GM23248 (cell line): Measurements from ENCODE around the gene TXLNB. TPM values are rescaled to one million over a fixed set of nuclear protein-coding genes. Genes with fewer than 3 reads are reported as not detected.
A peak's percentile ranks its signal among the peaks of the same experiment; 100 is the strongest.
"Not testable (repeated sequence)": the region's sequence is repeated elsewhere in the genome, so short reads cannot be mapped to it uniquely, and the experiment has no call there.

Experiments
- DNase-seq: peaks from one replicate; pipeline ENCODE4 v3.0.0-alpha.2; 2015
- H2AFZ ChIP-seq: fragments of 200-600 bp; sonication (generic); 2 replicates; pipeline ENCODE4 v1.6.1; 2016; ENCODE audit warnings: antibody characterized with exemption
- H3F3A ChIP-seq: fragments of 200-600 bp; sonication (generic); 2 replicates; pipeline ENCODE4 v1.6.1; 2016; ENCODE audit warnings: mild to moderate bottlenecking, antibody characterized with exemption, mixed run types; ENCODE audit not compliant: insufficient read depth
- H3K27ac ChIP-seq: fragments of 200-600 bp; sonication (generic); 2 replicates; pipeline ENCODE4 v1.5.1; 2016; ENCODE audit warnings: mild to moderate bottlenecking
- H3K27me3 ChIP-seq: fragments of 200-600 bp; sonication (generic); replicated peaks from 2 replicates; pipeline ENCODE4 v1.6.1; 2016; ENCODE audit warnings: mild to moderate bottlenecking; ENCODE audit not compliant: insufficient read depth
- H3K36me3 ChIP-seq: fragments of 200-600 bp; sonication (generic); 2 replicates; pipeline ENCODE4 v1.6.1; 2016; ENCODE audit warnings: low read depth, mild to moderate bottlenecking
- H3K4me1 ChIP-seq: fragments of 200-600 bp; sonication (generic); 2 replicates; pipeline ENCODE4 v1.6.1; 2016; ENCODE audit warnings: mild to moderate bottlenecking; ENCODE audit not compliant: insufficient read depth
- H3K4me2 ChIP-seq: fragments of 200-600 bp; sonication (generic); one replicate; pipeline ENCODE4 v1.6.1; 2016; ENCODE audit warnings: mild to moderate bottlenecking; ENCODE audit not compliant: unreplicated experiment
- H3K4me3 ChIP-seq: fragments of 200-600 bp; sonication (generic); 2 replicates; pipeline ENCODE4 v1.5.1; 2016; ENCODE audit warnings: mild to moderate bottlenecking
- H3K79me2 ChIP-seq: fragments of 200-600 bp; sonication (generic); 2 replicates; pipeline ENCODE4 v1.6.1; 2016; ENCODE audit warnings: mild to moderate bottlenecking; ENCODE audit not compliant: insufficient read depth
- H3K9ac ChIP-seq: fragments of 200-600 bp; sonication (generic); 2 replicates; pipeline ENCODE4 v1.6.1; 2016; ENCODE audit warnings: mild to moderate bottlenecking
- H3K9me2 ChIP-seq: fragments of 200-600 bp; sonication (generic); 2 replicates; pipeline ENCODE4 v1.6.1; 2016; ENCODE audit warnings: mixed run types, mild to moderate bottlenecking, moderate library complexity; ENCODE audit not compliant: insufficient read depth
- H3K9me3 ChIP-seq: fragments of 200-600 bp; sonication (generic); one replicate; pipeline ENCODE4 v1.6.1; 2017; ENCODE audit warnings: low read depth
- H4K20me1 ChIP-seq: fragments of 200-600 bp; sonication (generic); 2 replicates; pipeline ENCODE4 v1.6.0; 2016; ENCODE audit not compliant: insufficient read depth
- EZH2 ChIP-seq: fragments of 200-600 bp; sonication (generic); IDR thresholded peaks from 2 replicates; pipeline ENCODE4 v1.6.1; 2018; ENCODE audit warnings: antibody characterized with exemption, mild to moderate bottlenecking; ENCODE audit not compliant: insufficient read depth, poor library complexity, severe bottlenecking
- EZH2phosphoT487 ChIP-seq: fragments of 200-600 bp; sonication (generic); IDR thresholded peaks from 2 replicates; pipeline ENCODE4 v1.6.1; 2018; ENCODE audit warnings: antibody characterized with exemption, moderate library complexity, mild to moderate bottlenecking, low read depth; ENCODE audit not compliant: insufficient read depth
- WGBS, 2 experiments: methylation state at CpG; one replicate each; pipeline ENCODE4 v1.1.6; 2015 to 2017; ENCODE audit warnings: low lambda C conversion rate in 2 of 2, low coverage in 1 of 2; ENCODE audit errors: missing lambda C conversion rate in 2 of 2; 5-methylcytosine and 5-hydroxymethylcytosine counted together
- in situ Hi-C: fragments of 300-500 bp; cut with MboI; formaldehyde crosslinking; loops from 2 replicates; pipeline ENCODE4 v1.15.0; 2020
- polyA plus RNA-seq: library from polyadenylated mRNA; unstranded; fragments of >200 nt; fragmentation: Nextera tagmentation; extraction: Ambion mirVana; gene quantifications from 2 replicates; pipeline ENCODE4 v1.2.1, GENCODE V29; 2016
- total RNA-seq: library from RNA; depleted of rRNA; stranded (reverse); fragments of >200 nt; shearing (Covaris generic); gene quantifications from 2 replicates; pipeline ENCODE4 v1.2.3, GENCODE V29; 2014

The TXLNB gene
- total and polyA plus RNA-seq, 2 experiments from 2014 or later = 0.22 to 0.23 TPM

- no peaks in the 10 kb centered on the region for H4K20me1 ChIP-seq
- H3K9ac ChIP-seq = peak overlapping the region; percentile 74
- no peaks in the 10 kb centered on the region for H3K27me3 ChIP-seq
- H3K4me1 ChIP-seq = peaks cover 27% of the 10 kb centered on the region
- no peaks in the 10 kb centered on the region for H3K36me3 ChIP-seq
- peaks cover 23% of the 10 kb centered on the region for H3F3A ChIP-seq
- peak overlapping the region; percentile 81 for H3K27ac ChIP-seq
- no peaks in the 10 kb centered on the region for H3K9me2 ChIP-seq
- in situ Hi-C loops = no loop called here
- 1 to 9% methylated on average over 5 of the region's 5 CpGs for WGBS, 2 experiments
- TF ChIP-seq EZH2phosphoT487 (no peak), EZH2 (no peak)
- no peaks in the 10 kb centered on the region for H3K79me2 ChIP-seq
- H2AFZ ChIP-seq = no peak overlapping the region
- peak overlapping the region; percentile 58; the same call in 1 of the 2 replicates for H3K4me3 ChIP-seq
- H3K4me2 ChIP-seq = peak overlapping the region; percentile 83
- DNase-seq = peak; percentile 70
- H3K9me3 ChIP-seq = no peaks in the 10 kb centered on the region
Observed at GRCh38 chr6:139290787-139291311, 949 bp downstream of the TXLNB start.

- Histone ChIP-seq H3K27ac (no peak overlapping the region), H3K36me3 (no peaks in the 10 kb centered on the region), H3K4me1 (peaks cover 27% of the 10 kb centered on the region), H3K9me2 (no peaks in the 10 kb centered on the region), H3K79me2 (no peaks in the 10 kb centered on the region), H4K20me1 (no peaks in the 10 kb centered on the region), H3K27me3 (no peaks in the 10 kb centered on the region), H3K4me2 (no peak overlapping the region), H3K9me3 (no peaks in the 10 kb centered on the region), H3F3A (peaks cover 23% of the 10 kb centered on the region), H3K4me3 (no peak overlapping the region), H3K9ac (no peak overlapping the region), H2AFZ (no peak overlapping the region)
- 90 to 93% methylated on average over 10 of the region's 10 CpGs for WGBS, 2 experiments
- TF ChIP-seq EZH2 (no peak), EZH2phosphoT487 (no peak)
- DNase-seq = no peak
- in situ Hi-C loops = no loop called here
Observed at GRCh38 chr6:139289233-139289632, 2.6 kb downstream of the TXLNB start.

- WGBS, 2 experiments = 87 to 88% methylated on average over 8 of the region's 8 CpGs
- peaks cover 27% of the 10 kb centered on the region for H3K4me1 ChIP-seq
- no peaks in the 10 kb centered on the region for H4K20me1 ChIP-seq
- H3K9me2 ChIP-seq = no peaks in the 10 kb centered on the region
- no peak overlapping the region for H3K4me2 ChIP-seq
- no peaks in the 10 kb centered on the region for H3K9me3 ChIP-seq
- no peaks in the 10 kb centered on the region for H3K36me3 ChIP-seq
- H3K9ac ChIP-seq = no peak overlapping the region
- H3K27ac ChIP-seq = no peak overlapping the region
- no peak for DNase-seq
- no peaks in the 10 kb centered on the region for H3K27me3 ChIP-seq
- in situ Hi-C loops = no loop called here
- no peak for TF ChIP-seq EZH2phosphoT487
- TF ChIP-seq EZH2 = no peak
- peaks cover 23% of the 10 kb centered on the region for H3F3A ChIP-seq
- no peaks in the 10 kb centered on the region for H3K79me2 ChIP-seq
- H2AFZ ChIP-seq = no peak overlapping the region
- no peak overlapping the region for H3K4me3 ChIP-seq
Observed at GRCh38 chr6:139288496-139289040, 3.2 kb downstream of the TXLNB start.

- Histone ChIP-seq H2AFZ (no peak overlapping the region), H3K79me2 (no peaks in the 10 kb centered on the region), H3K9me3 (no peaks in the 10 kb centered on the region), H3K4me2 (no peak overlapping the region), H3K9ac (no peak overlapping the region), H3K4me1 (peaks cover 27% of the 10 kb centered on the region), H3K9me2 (no peaks in the 10 kb centered on the region), H3F3A (peaks cover 23% of the 10 kb centered on the region), H3K27ac (no peak overlapping the region), H3K36me3 (no peaks in the 10 kb centered on the region), H3K27me3 (no peaks in the 10 kb centered on the region), H3K4me3 (no peak overlapping the region), H4K20me1 (no peaks in the 10 kb centered on the region)
- in situ Hi-C loops = no loop called here
- no peak for TF ChIP-seq EZH2
- no peak for TF ChIP-seq EZH2phosphoT487
- 89 to 94% methylated on average over 2 of the region's 2 CpGs for WGBS, 2 experiments
- DNase-seq = no peak
Observed at GRCh38 chr6:139287868-139288267, 3.9 kb downstream of the TXLNB start.

- Histone ChIP-seq H3F3A (peaks cover 12% of the 10 kb centered on the region), H3K4me1 (peaks cover 13% of the 10 kb centered on the region)
- H4K20me1 ChIP-seq, H3K79me2 ChIP-seq, H3K4me2 ChIP-seq, H3K4me3 ChIP-seq, H3K9me2 ChIP-seq, DNase-seq, H3K27me3 ChIP-seq, H2AFZ ChIP-seq, in situ Hi-C loops, H3K27ac ChIP-seq, H3K9ac ChIP-seq, H3K9me3 ChIP-seq, H3K36me3 ChIP-seq: not testable (repeated sequence)
- 71 to 89% methylated on average over 7 to 9 of the region's 10 CpGs for WGBS, 2 experiments
Observed at GRCh38 chr6:139286438-139286837, 5.4 kb downstream of the TXLNB start.
